ENCODE results near the gene PRKCE. TPM values are rescaled to one million over a fixed set of nuclear protein-coding genes. Genes with fewer than 3 reads are reported as not detected.

Gene PRKCE
- total and polyA plus RNA-seq, 2 experiments from 2014 or later, result 0.94 to 1.2 TPM

GRCh38 chr2:45725731-45726130 lies 74.3 kb downstream of the PRKCE start (continued):
- no peak for TF ChIP-seq ZNF114 (CRISPR knock-in tag; IDR thresholded peaks at IDR 0.05)
- TF ChIP-seq REST (IDR thresholded peaks at IDR 0.05; ENCODE audit: unreplicated experiment), result no peak
- no peak for TF ChIP-seq EZH2 (IDR thresholded peaks at IDR 0.05; ENCODE audit: low read depth, unreplicated experiment)
- TF ChIP-seq CREB1 (CRISPR knock-in tag; IDR thresholded peaks at IDR 0.05; ENCODE audit: low read depth), result no peak
- no peak for TF ChIP-seq EZH2phosphoT487 (IDR thresholded peaks at IDR 0.05; ENCODE audit: unreplicated experiment)
- no peak for TF ChIP-seq POLR2AphosphoS5 (IDR thresholded peaks at IDR 0.05; ENCODE audit: low read depth)
- no peak for TF ChIP-seq NANOG (IDR thresholded peaks at IDR 0.05; ENCODE audit: borderline replicate concordance)
- TF ChIP-seq ZNF331 (CRISPR knock-in tag; IDR thresholded peaks at IDR 0.05; ENCODE audit: low read depth), result no peak

- no peak for ATAC-seq
- TF ChIP-seq ZNF462 (CRISPR knock-in tag; IDR thresholded peaks at IDR 0.05) (no peak), ETS1 (IDR thresholded peaks at IDR 0.05) (no peak), NANOG (IDR thresholded peaks at IDR 0.05; ENCODE audit: borderline replicate concordance) (no peak), ZNF114 (CRISPR knock-in tag; IDR thresholded peaks at IDR 0.05) (no peak), CREB1 (CRISPR knock-in tag; IDR thresholded peaks at IDR 0.05; ENCODE audit: low read depth) (no peak), ZNF331 (CRISPR knock-in tag; IDR thresholded peaks at IDR 0.05; ENCODE audit: low read depth) (no peak), EZH2 (IDR thresholded peaks at IDR 0.05; ENCODE audit: low read depth, unreplicated experiment) (no peak), STAT1 (IDR thresholded peaks at IDR 0.05; ENCODE audit: unreplicated experiment) (no peak), CTCF (conservative IDR thresholded peaks at IDR 0.05; ENCODE audit: low read depth in 2 of 2) (no peak), JUNB (IDR thresholded peaks at IDR 0.05; ENCODE audit: unreplicated experiment) (no peak), EZH2phosphoT487 (IDR thresholded peaks at IDR 0.05; ENCODE audit: unreplicated experiment) (no peak)
Measured at GRCh38 chr2:45726188-45726587, 74.7 kb downstream of the PRKCE start.

More at GRCh38 chr2:45726188-45726587, 74.7 kb downstream of the PRKCE start:
- Histone ChIP-seq H2AFZ (no peak overlapping the region), H3F3A (replicated peaks; ENCODE audit: low read depth) (no peaks in the 10 kb centered on the region), H3K79me2 (replicated peaks; ENCODE audit: insufficient read depth) (no peaks in the 10 kb centered on the region), H3K27me3 (ENCODE audit: insufficient read depth) (no peaks in the 10 kb centered on the region), H3K4me1 (ENCODE audit: insufficient read depth) (peaks cover 4% of the 10 kb centered on the region; the same call in 1 of the 2 replicates), H3K4me3 (no peak overlapping the region), H3K36me3 (ENCODE audit: insufficient read depth) (no peaks in the 10 kb centered on the region), H4K20me1 (replicated peaks; ENCODE audit: insufficient read depth) (no peaks in the 10 kb centered on the region), H3K27ac (ENCODE audit: low read depth) (no peak overlapping the region), H3K9me2 (ENCODE audit: insufficient read depth) (0 out of 2 replicates have a peak, but pooled peaks cover 3% of the 10 kb centered on the region), H3K4me2 (no peak overlapping the region)
- no peaks in the 10 kb centered on the region for H3K9me3 Mint-ChIP-seq
- no peaks in the 10 kb centered on the region for H3K36me3 Mint-ChIP-seq (ENCODE audit: low read depth)
- no peak overlapping the region for H3K4me3 Mint-ChIP-seq
- no peaks in the 10 kb centered on the region for H3K27me3 Mint-ChIP-seq (ENCODE audit: insufficient read depth, low read depth, poor library complexity)
- DNase-seq (ENCODE audit: low spot score), result no peak
- H3K4me1 Mint-ChIP-seq, result peaks cover 9% of the 10 kb centered on the region
- no peak overlapping the region for H3K27ac Mint-ChIP-seq
